ENCODE measurements around the gene TYW3. TPM values are rescaled to one million over a fixed set of nuclear protein-coding genes. Genes with fewer than 3 reads are reported as not detected.

The TYW3 gene
- polyA plus RNA-seq, 3 donors, result 5.0 to 6.0 (median 5.2) TPM

GRCh38 chr1:74703386-74704182 is 29.4 kb upstream of the TYW3 start:
- Histone ChIP-seq H3K9me3 (replicated peaks in 1 of 2; ENCODE audit: control insufficient read depth in 1 of 2, insufficient read depth in 1 of 2, low read length in 2 of 2) (no peaks in the 10 kb centered on the region), H2AFZ (ENCODE audit: insufficient read depth, low read depth, low read length, poor library complexity, severe bottlenecking) (no peak overlapping the region), H3K9ac (ENCODE audit: insufficient read depth, low read length, poor library complexity, severe bottlenecking) (no peak overlapping the region), H3K27me3 (ENCODE audit: control insufficient read depth in 2 of 2, insufficient read depth in 2 of 2, low read length in 2 of 2) (no peaks in the 10 kb centered on the region), H3K4me1 (ENCODE audit: control insufficient read depth in 1 of 2, insufficient read depth in 2 of 2, low read length in 2 of 2) (no peaks in the 10 kb centered on the region), H3K27ac (ENCODE audit: low read depth in 1 of 2, low read length in 2 of 2) (no peak overlapping the region), H3K36me3 (replicated peaks in 1 of 2; ENCODE audit: control insufficient read depth in 1 of 2, insufficient read depth in 2 of 2, low read length in 2 of 2) (no peaks in the 10 kb centered on the region), H3K79me2 (ENCODE audit: insufficient read depth, low read length) (no peaks in the 10 kb centered on the region), H3K4me3 (replicated peaks in 1 of 3; ENCODE audit: low read depth in 2 of 3, low read length in 3 of 3) (no peak overlapping the region), H3K4me2 (replicated peaks; ENCODE audit: extremely low read depth, low read length, poor library complexity, severe bottlenecking) (no peak overlapping the region), H4K20me1 (ENCODE audit: insufficient read depth, low read length) (no peaks in the 10 kb centered on the region)
- no CpG with 5 or more reads among the region's 6 CpGs for WGBS (ENCODE audit: insufficient coverage)
- no peak for TF ChIP-seq CTCF (IDR thresholded peaks at IDR 0.05)
- intact Hi-C loops (cut with micrococcal nuclease), result no loop called here
- Mint-ChIP-seq H3K4me3 (no peak overlapping the region), H3K27me3 (ENCODE audit: low read depth in 3 of 3) (peaks cover 0 to 1% (median 0%) of the 10 kb centered on the region in 3 donors), H3K27ac (no peak overlapping the region), H3K36me3 (peaks cover 9 to 15% of the 10 kb centered on the region in 2 donors), H3K4me1 (no peaks in the 10 kb centered on the region), H3K9me3 (no peaks in the 10 kb centered on the region)
- no peak for DNase-seq

- Mint-ChIP-seq H3K4me3 (no peak overlapping the region), H3K27ac (no peak overlapping the region), H3K9me3 (peaks cover 0 to 2% (median 0%) of the 10 kb centered on the region in 7 donors), H3K27me3 (ENCODE audit: low read depth in 3 of 3) (peaks cover 0 to 1% (median 0%) of the 10 kb centered on the region in 3 donors), H3K36me3 (peaks cover 12 to 13% of the 10 kb centered on the region in 2 donors), H3K4me1 (no peaks in the 10 kb centered on the region)
- Histone ChIP-seq H4K20me1 (ENCODE audit: insufficient read depth, low read length) (no peaks in the 10 kb centered on the region), H3K36me3 (replicated peaks in 1 of 2; ENCODE audit: control insufficient read depth in 1 of 2, insufficient read depth in 2 of 2, low read length in 2 of 2) (no peaks in the 10 kb centered on the region), H3K27me3 (ENCODE audit: control insufficient read depth in 2 of 2, insufficient read depth in 2 of 2, low read length in 2 of 2) (no peaks in the 10 kb centered on the region), H3K9ac (ENCODE audit: insufficient read depth, low read length, poor library complexity, severe bottlenecking) (no peak overlapping the region), H3K4me3 (replicated peaks in 1 of 3; ENCODE audit: low read depth in 2 of 3, low read length in 3 of 3) (no peak overlapping the region), H3K4me2 (replicated peaks; ENCODE audit: extremely low read depth, low read length, poor library complexity, severe bottlenecking) (no peak overlapping the region), H3K79me2 (ENCODE audit: insufficient read depth, low read length) (no peaks in the 10 kb centered on the region), H3K4me1 (ENCODE audit: control insufficient read depth in 1 of 2, insufficient read depth in 2 of 2, low read length in 2 of 2) (no peaks in the 10 kb centered on the region), H3K27ac (ENCODE audit: low read depth in 1 of 2, low read length in 2 of 2) (no peak overlapping the region), H3K9me3 (replicated peaks in 1 of 2; ENCODE audit: control insufficient read depth in 1 of 2, insufficient read depth in 1 of 2, low read length in 2 of 2) (no peaks in the 10 kb centered on the region), H2AFZ (ENCODE audit: insufficient read depth, low read depth, low read length, poor library complexity, severe bottlenecking) (no peak overlapping the region)
- WGBS (ENCODE audit: insufficient coverage), result no CpG with 5 or more reads among the region's 1 CpG
- no peak for TF ChIP-seq CTCF (IDR thresholded peaks at IDR 0.05)
- DNase-seq, result no peak
- intact Hi-C loops (cut with micrococcal nuclease), result no loop called here
Measured at GRCh38 chr1:74712881-74713280, 20.1 kb upstream of the TYW3 start.
